Stimulated activated CD4-positive, alpha-beta T cell treated with anti-CD3 and anti-CD28 coated beads, Interleukin-15, amount 100 ng/mL, for 48 hours (primary cell): ENCODE measurements around the gene INMT.
A peak's percentile ranks its signal among the peaks of the same experiment; 100 is the strongest.

ENCODE experiments used
- DNase-seq, 2 donors: peaks; one replicate each; pipeline ENCODE4 v3.0.0-alpha.2; 2020; ENCODE audit warnings: low read depth in 2 of 2

Gene INMT

GRCh38 chr7:30728591-30729100 lies 23.3 kb upstream of the INMT start:
- no peak for DNase-seq

GRCh38 chr7:30729642-30730041 lies 22.3 kb upstream of the INMT start:
- no peak for DNase-seq

- no peak for DNase-seq
Measured at GRCh38 chr7:30730097-30730496, 21.8 kb upstream of the INMT start.

- DNase-seq = no peak
Measured at GRCh38 chr7:30730996-30731395, 20.9 kb upstream of the INMT start.

- DNase-seq = no peak
Measured at GRCh38 chr7:30731581-30731980, 20.4 kb upstream of the INMT start.

GRCh38 chr7:30732606-30733005 lies 19.3 kb upstream of the INMT start:
- no peak for DNase-seq

- DNase-seq = no peak
Measured at GRCh38 chr7:30733216-30733615, 18.7 kb upstream of the INMT start.

GRCh38 chr7:30733691-30734090 lies 18.2 kb upstream of the INMT start:
- DNase-seq = no peak

- no peak for DNase-seq
Measured at GRCh38 chr7:30734497-30734896, 17.4 kb upstream of the INMT start.

GRCh38 chr7:30735631-30736030 lies 16.3 kb upstream of the INMT start:
- no peak for DNase-seq

GRCh38 chr7:30736291-30736690 lies 15.6 kb upstream of the INMT start:
- DNase-seq = no peak

- DNase-seq = no peak
Measured at GRCh38 chr7:30738026-30738915, 13.7 kb upstream of the INMT start.

GRCh38 chr7:30739691-30740090 lies 12.2 kb upstream of the INMT start:
- DNase-seq = no peak

GRCh38 chr7:30740417-30741181 lies 11.3 kb upstream of the INMT start:
- DNase-seq = peak; percentile 49 to 70

- DNase-seq = no peak
Measured at GRCh38 chr7:30741289-30741688, 10.6 kb upstream of the INMT start.

GRCh38 chr7:30743371-30744074 lies 8.4 kb upstream of the INMT start:
- DNase-seq = no peak

- DNase-seq = no peak
Measured at GRCh38 chr7:30744075-30744417, 7.9 kb upstream of the INMT start.

- DNase-seq = no peak
Measured at GRCh38 chr7:30745261-30745941, 6.5 kb upstream of the INMT start.

- no peak for DNase-seq
Measured at GRCh38 chr7:30750010-30750409, 1.9 kb upstream of the INMT start.

- DNase-seq = no peak
Measured at GRCh38 chr7:30750683-30751650, 968 bp upstream of the INMT start.

GRCh38 chr7:30752484-30752883 lies 549 bp downstream of the INMT start:
- DNase-seq = no peak
